GM21390 (cell line): Measurements from ENCODE around the gene SPATC1L.

Experiments used
- ATAC-seq: cut with Tn5 transposase; IDR thresholded peaks from one replicate; pipeline ENCODE4 v1.9.1; 2021; ENCODE audit not compliant: unreplicated experiment

The SPATC1L gene

DNA sequence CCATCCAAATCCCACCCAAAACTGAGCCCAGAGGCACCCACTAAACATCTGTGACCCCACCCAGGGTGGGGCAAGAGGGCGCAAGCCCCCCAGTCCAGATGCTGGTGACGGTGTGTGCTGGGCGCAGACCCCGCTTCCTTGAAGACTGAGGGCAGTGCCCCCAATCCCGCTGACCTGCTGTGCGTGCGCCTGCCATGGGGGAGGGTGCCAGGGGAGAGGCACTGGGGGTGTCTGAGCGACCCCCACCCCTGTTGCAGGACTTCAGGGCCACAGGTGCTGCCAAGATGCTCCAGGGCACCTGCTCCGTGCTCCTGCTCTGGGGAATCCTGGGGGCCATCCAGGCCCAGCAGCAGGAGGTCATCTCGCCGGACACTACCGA, 73.1 kb downstream of the SPATC1L start:
- ATAC-seq = no peak
